HCT116 (cell line): ENCODE data around the gene PRIMPOL.

ENCODE experiments used
- CEBPB ChIP-seq: IDR thresholded peaks from 2 replicates; pipeline ENCODE4 v1.6.1; 2012; ENCODE audit warnings: low read depth
- CTCF ChIP-seq, 3 experiments: fragments of 200-600 bp in 1 of 3; sonication (generic) in 1 of 3; IDR thresholded peaks in 2 of 3; conservative IDR thresholded peaks in 1 of 3; 2 replicates each; pipeline ENCODE4 v1.5.1; 2012 to 2017; ENCODE audit warnings: low read depth in 2 of 3, low read length in 2 of 3, antibody characterized with exemption in 1 of 3, borderline replicate concordance in 1 of 3, control low read depth in 1 of 3, mild to moderate bottlenecking in 1 of 3, mixed read lengths in 1 of 3, mixed run types in 1 of 3, moderate library complexity in 1 of 3; ENCODE audit not compliant: insufficient read depth in 1 of 3
- EZH2 ChIP-seq: fragments of 200-600 bp; sonication (generic); IDR thresholded peaks from 2 replicates; pipeline ENCODE4 v1.6.1; 2017; ENCODE audit warnings: antibody characterized with exemption, mixed run types
- JUND ChIP-seq: IDR thresholded peaks from 2 replicates; pipeline ENCODE4 v1.6.1; 2012
- POLR2A ChIP-seq: IDR thresholded peaks from 2 replicates; pipeline ENCODE4 v1.7.0; 2011; ENCODE audit warnings: borderline replicate concordance; ENCODE audit not compliant: insufficient read depth, insufficient read length; ENCODE audit errors: extremely low read depth
- POLR2AphosphoS5 ChIP-seq: IDR thresholded peaks from 2 replicates; pipeline ENCODE4 v1.6.1; 2011; ENCODE audit warnings: mild to moderate bottlenecking, low read depth, low read length, moderate library complexity
- RAD21 ChIP-seq: IDR thresholded peaks from 2 replicates; pipeline ENCODE4 v1.6.1; 2012; ENCODE audit warnings: low read depth, mild to moderate bottlenecking
- SIN3A ChIP-seq: IDR thresholded peaks from 2 replicates; pipeline ENCODE4 v1.6.1; 2012; ENCODE audit warnings: low read depth
- SRF ChIP-seq: IDR thresholded peaks from 2 replicates; pipeline ENCODE4 v1.6.1; 2012; ENCODE audit warnings: low read depth
- TCF7L2 ChIP-seq: IDR thresholded peaks from 2 replicates; pipeline ENCODE4 v1.7.0; 2011; ENCODE audit warnings: borderline replicate concordance, inconsistent platforms; ENCODE audit not compliant: insufficient read depth, insufficient read length; ENCODE audit errors: extremely low read depth
- ZNF274 ChIP-seq: fragments of 200-500 bp; sonication (Bioruptor generic); IDR thresholded peaks from 2 replicates; pipeline ENCODE4 v1.6.1; 2014; ENCODE audit warnings: mild to moderate bottlenecking, low read depth, low read length, inconsistent platforms

GRCh38 chr4:184669251-184669650, 19.7 kb downstream of the PRIMPOL start:
- TF ChIP-seq CTCF (IDR thresholded peaks at IDR 0.05 in 2 of 3, conservative IDR thresholded peaks at IDR 0.05 in 1 of 3; ENCODE audit: borderline replicate concordance in 1 of 3, insufficient read depth in 1 of 3, low read depth in 2 of 3, low read length in 2 of 3) (no peak), TCF7L2 (no peak), RAD21 (no peak), POLR2A (no peak), POLR2AphosphoS5 (no peak), EZH2 (no peak), CEBPB (no peak), SRF (no peak), JUND (no peak), ZNF274 (no peak), SIN3A (no peak)
